Stimulated activated CD8-positive, alpha-beta memory T cell treated with anti-CD3 and anti-CD28 coated beads, Interleukin-2, amount 100 ng/mL, for 48 hours (primary cell): Measurements from ENCODE around the gene KCNJ5.
A peak's percentile ranks its signal among the peaks of the same experiment; 100 is the strongest.

Source experiments
- DNase-seq, 2 donors: peaks; one replicate each; pipeline ENCODE4 v3.0.0-alpha.2; 2020; ENCODE audit warnings: low read depth in 2 of 2

KCNJ5 gene

GRCh38 chr11:128890543-128891368, at the start of gene KCNJ5:
TSS of gene KCNJ5 (plus strand) at chr11:128891356. CDS start at chr11:128911274, 19,918 bp downstream.
- no peak for DNase-seq

GRCh38 chr11:128841461-128842072, 49.6 kb upstream of the KCNJ5 start:
- DNase-seq = no peak

- DNase-seq = no peak
Measured at GRCh38 chr11:128843198-128843785, 47.9 kb upstream of the KCNJ5 start.

GRCh38 chr11:128845334-128845780, 45.8 kb upstream of the KCNJ5 start:
- no peak for DNase-seq

- no peak for DNase-seq
Measured at GRCh38 chr11:128846985-128847384, 44.2 kb upstream of the KCNJ5 start.

- DNase-seq = peak; percentile 51 to 73
Measured at GRCh38 chr11:128848815-128849455, 42.2 kb upstream of the KCNJ5 start.

- no peak for DNase-seq
Measured at GRCh38 chr11:128852327-128853023, 38.7 kb upstream of the KCNJ5 start.

GRCh38 chr11:128853559-128853958, 37.6 kb upstream of the KCNJ5 start:
- DNase-seq = no peak

- DNase-seq = no peak
Measured at GRCh38 chr11:128854841-128855240, 36.3 kb upstream of the KCNJ5 start.

GRCh38 chr11:128856241-128856640, 34.9 kb upstream of the KCNJ5 start:
- no peak for DNase-seq

GRCh38 chr11:128857341-128857740, 33.8 kb upstream of the KCNJ5 start:
- DNase-seq = no peak

GRCh38 chr11:128859563-128860441, 31.4 kb upstream of the KCNJ5 start:
- peak; percentile 68 to 70 for DNase-seq

- no peak for DNase-seq
Measured at GRCh38 chr11:128860571-128861361, 30.4 kb upstream of the KCNJ5 start.

GRCh38 chr11:128862406-128862805, 28.8 kb upstream of the KCNJ5 start:
- no peak for DNase-seq

GRCh38 chr11:128862908-128863660, 28.1 kb upstream of the KCNJ5 start:
- no peak for DNase-seq

GRCh38 chr11:128865490-128865889, 25.7 kb upstream of the KCNJ5 start:
- DNase-seq = no peak

- DNase-seq = no peak
Measured at GRCh38 chr11:128867277-128867676, 23.9 kb upstream of the KCNJ5 start, which contains the start of gene KCNJ1. TSS of gene KCNJ1 (minus strand) at chr11:128867296. CDS start at chr11:128840243, 27,053 bp downstream.

GRCh38 chr11:128868841-128869671, 22.1 kb upstream of the KCNJ5 start:
- DNase-seq = no peak
